ENCODE results near the gene ACTG2. TPM values are rescaled to one million over a fixed set of nuclear protein-coding genes. Genes with fewer than 3 reads are reported as not detected.

ACTG2 gene
- total RNA-seq, 3 donors from 2014 or later = 53.1 to 3,506 (median 391) TPM

GRCh38 chr2:73911548-73912208, 18.9 kb downstream of the ACTG2 start:
- Histone ChIP-seq H3K9me3 (no peaks in the 10 kb centered on the region), H3K36me3 (ENCODE audit: low read depth) (no peaks in the 10 kb centered on the region), H3K4me3 (no peak overlapping the region), H3K4me1 (ENCODE audit: low read depth) (no peaks in the 10 kb centered on the region)
- no peak for TF ChIP-seq CTCF (IDR thresholded peaks at IDR 0.05)
- DNase-seq (no peak), ATAC-seq (no peak)
- intact Hi-C loops (cut with DNase I, micrococcal nuclease) = no loop called here

GRCh38 chr2:73913414-73914054, 20.7 kb downstream of the ACTG2 start:
- H3K36me3 ChIP-seq (ENCODE audit: low read depth) = no peaks in the 10 kb centered on the region
- TF ChIP-seq CTCF (IDR thresholded peaks at IDR 0.05) = no peak
- ATAC-seq = no peak
- H3K4me1 ChIP-seq (ENCODE audit: low read depth) = no peaks in the 10 kb centered on the region
- DNase-seq = no peak
- intact Hi-C loops (cut with DNase I, micrococcal nuclease) = no loop called here
- no peak overlapping the region for H3K4me3 ChIP-seq
- no peaks in the 10 kb centered on the region for H3K9me3 ChIP-seq

GRCh38 chr2:73914667-73915066, 21.9 kb downstream of the ACTG2 start:
- ATAC-seq (no peak), DNase-seq (no peak)
- Histone ChIP-seq H3K4me1 (ENCODE audit: low read depth) (no peaks in the 10 kb centered on the region), H3K36me3 (ENCODE audit: low read depth) (no peaks in the 10 kb centered on the region), H3K4me3 (no peak overlapping the region), H3K9me3 (no peaks in the 10 kb centered on the region)
- intact Hi-C loops (cut with DNase I, micrococcal nuclease) = no loop called here
- TF ChIP-seq CTCF (IDR thresholded peaks at IDR 0.05) = no peak

GRCh38 chr2:73915437-73915993, 22.7 kb downstream of the ACTG2 start:
- Histone ChIP-seq H3K9me3 (no peaks in the 10 kb centered on the region), H3K4me3 (no peak overlapping the region), H3K36me3 (ENCODE audit: low read depth) (no peaks in the 10 kb centered on the region), H3K4me1 (ENCODE audit: low read depth) (no peaks in the 10 kb centered on the region)
- no peak for ATAC-seq
- no peak for DNase-seq
- intact Hi-C loops (cut with DNase I, micrococcal nuclease) = no loop called here
- no peak for TF ChIP-seq CTCF (IDR thresholded peaks at IDR 0.05)

GRCh38 chr2:73916666-73917065, 23.9 kb downstream of the ACTG2 start:
- intact Hi-C loops (cut with DNase I, micrococcal nuclease) = no loop called here
- Histone ChIP-seq H3K9me3 (no peaks in the 10 kb centered on the region), H3K4me3 (no peak overlapping the region), H3K36me3 (ENCODE audit: low read depth) (no peaks in the 10 kb centered on the region), H3K4me1 (ENCODE audit: low read depth) (no peaks in the 10 kb centered on the region)
- ATAC-seq (no peak), DNase-seq (no peak)
- TF ChIP-seq CTCF (IDR thresholded peaks at IDR 0.05) = no peak
